ENCODE results near the gene CNNM3. TPM values are rescaled to one million over a fixed set of nuclear protein-coding genes. Genes with fewer than 3 reads are reported as not detected.

CNNM3 gene
- total and polyA plus RNA-seq, 2 experiments from 2014 or later, result 17.1 to 25.8 TPM

DNA sequence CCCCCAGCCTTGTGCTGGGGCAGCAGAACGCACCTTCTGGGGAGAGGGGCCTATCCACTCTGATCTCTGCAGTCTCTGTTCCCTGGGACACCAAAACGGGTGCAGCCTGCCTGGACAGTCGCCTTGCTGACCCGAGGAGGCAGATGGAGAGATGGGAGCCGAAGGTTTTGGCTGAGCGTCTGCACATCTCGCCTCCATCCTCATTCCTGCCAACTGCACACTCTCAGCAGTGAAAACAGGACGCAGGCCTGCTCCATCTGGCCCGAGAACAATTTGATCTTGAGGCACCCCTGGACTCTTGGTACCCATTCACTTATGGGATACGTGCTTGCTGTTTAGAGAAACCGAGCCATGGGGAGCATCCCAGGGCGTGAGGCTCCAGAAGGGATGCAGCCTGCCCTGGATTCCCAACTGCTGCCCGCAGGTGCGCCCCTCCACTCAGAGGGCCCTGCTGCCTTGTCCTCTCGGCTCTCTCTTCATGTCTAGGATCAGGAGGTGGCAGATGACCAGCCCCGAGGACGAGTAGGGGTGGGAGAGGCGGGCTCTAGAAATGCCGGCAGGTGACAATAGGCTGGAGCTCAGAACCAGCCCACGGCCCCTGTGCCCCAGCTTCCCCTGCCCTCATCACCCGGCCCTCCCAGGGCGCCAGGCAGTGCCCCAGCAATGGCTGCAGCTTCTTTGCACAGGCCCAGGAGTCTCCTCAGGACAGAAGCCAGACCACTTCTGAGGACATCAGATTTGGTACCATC lies 62.9 kb downstream of the CNNM3 start:
- no peak overlapping the region for H3K27ac ChIP-seq
- no peaks in the 10 kb centered on the region for H3K79me2 ChIP-seq
- H4K20me1 ChIP-seq (ENCODE audit: insufficient read depth, poor library complexity, severe bottlenecking), result no peaks in the 10 kb centered on the region
- H3K4me3 ChIP-seq, result no peak overlapping the region
- H3K36me3 ChIP-seq (replicated peaks; ENCODE audit: insufficient read depth, low read depth), result no peaks in the 10 kb centered on the region
- no peaks in the 10 kb centered on the region for H3K27me3 ChIP-seq
- TF ChIP-seq, protein P1, sequence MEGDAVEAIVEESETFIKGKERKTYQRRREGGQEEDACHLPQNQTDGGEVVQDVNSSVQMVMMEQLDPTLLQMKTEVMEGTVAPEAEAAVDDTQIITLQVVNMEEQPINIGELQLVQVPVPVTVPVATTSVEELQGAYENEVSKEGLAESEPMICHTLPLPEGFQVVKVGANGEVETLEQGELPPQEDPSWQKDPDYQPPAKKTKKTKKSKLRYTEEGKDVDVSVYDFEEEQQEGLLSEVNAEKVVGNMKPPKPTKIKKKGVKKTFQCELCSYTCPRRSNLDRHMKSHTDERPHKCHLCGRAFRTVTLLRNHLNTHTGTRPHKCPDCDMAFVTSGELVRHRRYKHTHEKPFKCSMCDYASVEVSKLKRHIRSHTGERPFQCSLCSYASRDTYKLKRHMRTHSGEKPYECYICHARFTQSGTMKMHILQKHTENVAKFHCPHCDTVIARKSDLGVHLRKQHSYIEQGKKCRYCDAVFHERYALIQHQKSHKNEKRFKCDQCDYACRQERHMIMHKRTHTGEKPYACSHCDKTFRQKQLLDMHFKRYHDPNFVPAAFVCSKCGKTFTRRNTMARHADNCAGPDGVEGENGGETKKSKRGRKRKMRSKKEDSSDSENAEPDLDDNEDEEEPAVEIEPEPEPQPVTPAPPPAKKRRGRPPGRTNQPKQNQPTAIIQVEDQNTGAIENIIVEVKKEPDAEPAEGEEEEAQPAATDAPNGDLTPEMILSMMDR (IDR thresholded peaks at IDR 0.05; ENCODE audit: poor library complexity), result no peak
- TF ChIP-seq EZH2phosphoT487 (IDR thresholded peaks at IDR 0.05; ENCODE audit: low read depth, severe bottlenecking, unreplicated experiment) (no peak), EZH2 (IDR thresholded peaks at IDR 0.05; ENCODE audit: borderline replicate concordance) (no peak)
- no peak overlapping the region for H2AFZ ChIP-seq
- H3K9me2 ChIP-seq (replicated peaks; ENCODE audit: insufficient read depth), result no peaks in the 10 kb centered on the region
- H3K9me3 ChIP-seq (ENCODE audit: low read depth), result no peaks in the 10 kb centered on the region
- DNase-seq (ENCODE audit: low spot score), result no peak
- no peak overlapping the region for H3K4me2 ChIP-seq
- 95% methylated on average over 22 of the region's 22 CpGs for WGBS (ENCODE audit: low lambda C conversion rate, missing lambda C conversion rate)
- peaks cover 29% of the 10 kb centered on the region for H3K4me1 ChIP-seq (ENCODE audit: insufficient read depth)

DNA sequence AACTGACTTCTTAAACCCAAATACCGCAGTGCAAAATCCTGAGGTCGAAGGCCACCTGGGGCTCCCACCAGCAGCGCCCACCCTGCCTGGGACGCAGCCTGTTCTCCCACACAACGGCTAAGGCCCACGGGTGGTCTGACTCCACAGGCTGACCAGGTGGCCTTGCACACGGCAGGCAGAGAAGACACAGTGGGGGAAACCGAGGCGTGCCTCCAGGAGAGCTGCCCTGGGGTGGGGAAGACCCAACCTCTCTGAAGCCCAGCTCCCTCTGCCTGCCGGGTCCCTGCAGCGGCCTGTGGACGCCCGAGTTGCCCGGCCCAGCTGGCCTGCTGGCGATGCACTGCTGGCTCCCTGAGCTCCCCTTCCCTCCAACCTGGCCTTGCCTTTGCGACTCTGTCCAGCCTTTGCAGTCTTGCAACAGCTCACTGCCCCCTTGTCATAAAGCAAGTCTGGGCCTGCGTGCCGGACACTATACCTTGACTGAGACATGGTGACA lies 63.5 kb downstream of the CNNM3 start:
- Histone ChIP-seq H3K79me2 (no peaks in the 10 kb centered on the region), H2AFZ (no peak overlapping the region), H3K9me3 (ENCODE audit: low read depth) (no peaks in the 10 kb centered on the region), H3K36me3 (replicated peaks; ENCODE audit: insufficient read depth, low read depth) (no peaks in the 10 kb centered on the region), H3K4me2 (no peak overlapping the region), H3K27ac (no peak overlapping the region), H4K20me1 (ENCODE audit: insufficient read depth, poor library complexity, severe bottlenecking) (no peaks in the 10 kb centered on the region), H3K4me1 (ENCODE audit: insufficient read depth) (peaks cover 23% of the 10 kb centered on the region), H3K4me3 (no peak overlapping the region), H3K27me3 (no peaks in the 10 kb centered on the region), H3K9me2 (replicated peaks; ENCODE audit: insufficient read depth) (no peaks in the 10 kb centered on the region)
- WGBS (ENCODE audit: low lambda C conversion rate, missing lambda C conversion rate), result 91% methylated on average over 18 of the region's 18 CpGs
- TF ChIP-seq EZH2phosphoT487 (IDR thresholded peaks at IDR 0.05; ENCODE audit: low read depth, severe bottlenecking, unreplicated experiment) (no peak), EZH2 (IDR thresholded peaks at IDR 0.05; ENCODE audit: borderline replicate concordance) (no peak)
- TF ChIP-seq, protein P1 (IDR thresholded peaks at IDR 0.05; ENCODE audit: poor library complexity), result no peak
- DNase-seq (ENCODE audit: low spot score), result no peak

DNA sequence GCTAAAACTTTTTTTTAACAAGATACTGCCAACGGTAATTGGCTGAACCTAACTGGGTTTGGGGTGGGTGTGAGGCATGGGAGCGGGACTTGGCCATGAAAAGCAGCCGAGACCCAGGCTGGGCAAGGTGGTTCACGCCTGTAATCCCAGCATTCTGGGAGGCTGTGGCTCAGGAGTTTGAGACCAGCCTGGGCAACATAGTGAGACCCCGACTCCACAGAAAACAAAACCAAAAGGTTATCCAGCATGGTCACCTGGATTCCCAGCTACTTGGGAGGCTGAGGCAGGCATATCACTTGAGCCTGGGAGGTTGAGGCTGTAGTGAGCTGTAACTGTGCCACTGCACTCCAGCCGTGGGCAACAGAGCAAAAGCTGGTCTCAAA lies 64.8 kb downstream of the CNNM3 start:
- H3K79me2 ChIP-seq, result no peaks in the 10 kb centered on the region
- H3K4me1 ChIP-seq (ENCODE audit: insufficient read depth), result peaks cover 11% of the 10 kb centered on the region
- no peaks in the 10 kb centered on the region for H3K9me2 ChIP-seq (replicated peaks; ENCODE audit: insufficient read depth)
- no peak overlapping the region for H3K4me2 ChIP-seq
- DNase-seq (ENCODE audit: low spot score), result no peak
- H3K36me3 ChIP-seq (replicated peaks; ENCODE audit: insufficient read depth, low read depth), result no peaks in the 10 kb centered on the region
- WGBS (ENCODE audit: low lambda C conversion rate, missing lambda C conversion rate), result 93% methylated on average over 6 of the region's 6 CpGs
- H3K27ac ChIP-seq, result no peak overlapping the region
- H2AFZ ChIP-seq, result no peak overlapping the region
- H4K20me1 ChIP-seq (ENCODE audit: insufficient read depth, poor library complexity, severe bottlenecking), result no peaks in the 10 kb centered on the region
- H3K4me3 ChIP-seq, result no peak overlapping the region
- TF ChIP-seq EZH2phosphoT487 (IDR thresholded peaks at IDR 0.05; ENCODE audit: low read depth, severe bottlenecking, unreplicated experiment) (no peak), EZH2 (IDR thresholded peaks at IDR 0.05; ENCODE audit: borderline replicate concordance) (no peak)
- TF ChIP-seq, protein P1 (IDR thresholded peaks at IDR 0.05; ENCODE audit: poor library complexity), result no peak
- no peaks in the 10 kb centered on the region for H3K27me3 ChIP-seq
- no peaks in the 10 kb centered on the region for H3K9me3 ChIP-seq (ENCODE audit: low read depth)

Measured in hepatocyte (in vitro differentiated cells).